DND-41 (cell line): ENCODE data around the gene HIPK1.
A peak's percentile ranks its signal among the peaks of the same experiment; 100 is the strongest.

Experiments
- ATAC-seq: fragments of 200-7000 bp; cut with Tn5 transposase; 3 replicates; pipeline ENCODE4 v1.9.1; 2021; ENCODE audit warnings: low read depth; ENCODE audit not compliant: insufficient read depth
- DNase-seq: peaks from one replicate; pipeline ENCODE4 v3.0.0-alpha.2; 2020
- H2AFZ ChIP-seq: 2 replicates; pipeline ENCODE4 v1.6.0; 2012; ENCODE audit warnings: low read depth, low read length
- H3K27ac ChIP-seq: 2 replicates; pipeline ENCODE4 v1.5.1; 2012; ENCODE audit warnings: low read length, inconsistent platforms
- H3K27me3 ChIP-seq: fragments of 200-600 bp; sonication (generic); 2 replicates; pipeline ENCODE4 v1.6.0; 2012; ENCODE audit warnings: low read length, mild to moderate bottlenecking, inconsistent platforms; ENCODE audit not compliant: insufficient read depth, poor library complexity
- H3K36me3 ChIP-seq: 2 replicates; pipeline ENCODE4 v1.5.1; 2012; ENCODE audit warnings: low read length, inconsistent platforms; ENCODE audit not compliant: insufficient read depth
- H3K4me1 ChIP-seq: 2 replicates; pipeline ENCODE4 v1.5.1; 2012; ENCODE audit warnings: mild to moderate bottlenecking, low read length; ENCODE audit not compliant: insufficient read depth
- H3K4me2 ChIP-seq: 2 replicates; pipeline ENCODE4 v1.6.0; 2012; ENCODE audit warnings: mild to moderate bottlenecking, moderate library complexity, low read length, inconsistent platforms; ENCODE audit not compliant: insufficient read depth
- H3K4me3 ChIP-seq, 2 experiments: fragments of 200-600 bp in 1 of 2; shearing (Covaris generic) in 1 of 2; 2 replicates each; pipeline ENCODE4 v1.5.1; 2012 to 2016; ENCODE audit warnings: inconsistent platforms in 2 of 2, low read length in 2 of 2, mild to moderate bottlenecking in 2 of 2, low read depth in 1 of 2, moderate library complexity in 1 of 2
- H3K79me2 ChIP-seq: 2 replicates; pipeline ENCODE4 v1.6.0; 2012; ENCODE audit warnings: low read length, inconsistent platforms; ENCODE audit not compliant: insufficient read depth
- H3K9ac ChIP-seq: 2 replicates; pipeline ENCODE4 v1.6.0; 2012; ENCODE audit warnings: low read depth, mild to moderate bottlenecking, inconsistent platforms, low read length, moderate library complexity
- H3K9me3 ChIP-seq: 2 replicates; pipeline ENCODE4 v1.5.1; 2012; ENCODE audit warnings: low read length, moderate library complexity, mild to moderate bottlenecking, inconsistent platforms; ENCODE audit not compliant: insufficient read depth, severe bottlenecking
- H4K20me1 ChIP-seq: 2 replicates; pipeline ENCODE4 v1.6.0; 2012; ENCODE audit warnings: low read length; ENCODE audit not compliant: insufficient read depth
- EZH2 ChIP-seq: IDR thresholded peaks from 3 replicates; pipeline ENCODE4 v1.6.1; 2012; ENCODE audit warnings: borderline replicate concordance, low read depth, mild to moderate bottlenecking, moderate library complexity, low read length, inconsistent platforms; ENCODE audit not compliant: severe bottlenecking
- TF ChIP-seq, protein P1 (sequence below): IDR thresholded peaks from 2 replicates; pipeline ENCODE4 v1.5.1; 2012; ENCODE audit warnings: borderline replicate concordance, low read length, moderate library complexity, mild to moderate bottlenecking; ENCODE audit not compliant: poor library complexity, severe bottlenecking; ENCODE audit errors: extremely low read depth

The HIPK1 gene

GRCh38 chr1:113963281-113963906, 34.3 kb downstream of the HIPK1 start:
- H3K27ac ChIP-seq: no peak overlapping the region

DNA sequence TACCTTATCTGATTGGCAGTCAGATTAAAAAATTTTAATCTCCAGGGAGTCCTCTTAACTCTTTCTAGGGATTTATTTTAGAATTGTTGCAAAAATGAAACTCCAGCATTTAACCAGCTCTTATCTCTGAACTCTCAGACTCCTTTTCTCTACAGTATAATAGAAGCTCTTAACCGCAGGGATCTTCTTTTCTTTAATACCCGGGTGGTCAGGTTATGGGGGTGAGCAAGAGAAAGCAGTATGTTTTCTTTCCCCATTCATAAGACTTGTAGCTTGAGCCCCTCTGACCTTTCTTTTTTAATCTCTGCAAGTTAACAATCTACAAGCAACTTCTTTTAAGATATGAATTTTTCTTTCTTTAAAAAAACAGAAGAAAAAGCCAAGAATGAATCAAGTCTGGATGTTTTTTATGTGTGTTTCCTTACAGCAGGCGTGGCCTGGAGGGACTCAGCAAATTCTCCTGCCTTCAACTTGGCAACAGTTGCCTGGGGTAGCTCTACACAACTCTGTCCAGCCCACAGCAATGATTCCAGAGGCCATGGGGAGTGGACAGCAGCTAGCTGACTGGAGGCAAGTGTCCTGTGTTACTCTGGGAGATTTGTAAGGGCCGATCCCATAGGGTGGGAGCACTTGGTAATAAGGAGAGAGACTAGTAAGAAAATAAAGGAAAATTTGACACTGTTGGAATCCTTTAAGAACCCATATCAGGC, 36.7 kb downstream of the HIPK1 start:
- no peak overlapping the region for H2AFZ ChIP-seq
- no peak overlapping the region for H3K4me3 ChIP-seq
- H3K79me2 ChIP-seq: peaks cover 3% of the 10 kb centered on the region; the same call in 1 of the 2 replicates
- peaks cover 95% of the 10 kb centered on the region for H3K36me3 ChIP-seq
- no peaks in the 10 kb centered on the region for H4K20me1 ChIP-seq
- no peaks in the 10 kb centered on the region for H3K9me3 ChIP-seq
- H3K27me3 ChIP-seq: no peaks in the 10 kb centered on the region
- H3K27ac ChIP-seq: no peak overlapping the region
- TF ChIP-seq, protein P1, sequence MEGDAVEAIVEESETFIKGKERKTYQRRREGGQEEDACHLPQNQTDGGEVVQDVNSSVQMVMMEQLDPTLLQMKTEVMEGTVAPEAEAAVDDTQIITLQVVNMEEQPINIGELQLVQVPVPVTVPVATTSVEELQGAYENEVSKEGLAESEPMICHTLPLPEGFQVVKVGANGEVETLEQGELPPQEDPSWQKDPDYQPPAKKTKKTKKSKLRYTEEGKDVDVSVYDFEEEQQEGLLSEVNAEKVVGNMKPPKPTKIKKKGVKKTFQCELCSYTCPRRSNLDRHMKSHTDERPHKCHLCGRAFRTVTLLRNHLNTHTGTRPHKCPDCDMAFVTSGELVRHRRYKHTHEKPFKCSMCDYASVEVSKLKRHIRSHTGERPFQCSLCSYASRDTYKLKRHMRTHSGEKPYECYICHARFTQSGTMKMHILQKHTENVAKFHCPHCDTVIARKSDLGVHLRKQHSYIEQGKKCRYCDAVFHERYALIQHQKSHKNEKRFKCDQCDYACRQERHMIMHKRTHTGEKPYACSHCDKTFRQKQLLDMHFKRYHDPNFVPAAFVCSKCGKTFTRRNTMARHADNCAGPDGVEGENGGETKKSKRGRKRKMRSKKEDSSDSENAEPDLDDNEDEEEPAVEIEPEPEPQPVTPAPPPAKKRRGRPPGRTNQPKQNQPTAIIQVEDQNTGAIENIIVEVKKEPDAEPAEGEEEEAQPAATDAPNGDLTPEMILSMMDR: no peak
- no peak for TF ChIP-seq EZH2
- no peak for ATAC-seq
- H3K9ac ChIP-seq: no peak overlapping the region
- no peaks in the 10 kb centered on the region for H3K4me1 ChIP-seq
- no peak for DNase-seq
- H3K4me2 ChIP-seq: no peak overlapping the region

More at GRCh38 chr1:113963281-113963906, 34.3 kb downstream of the HIPK1 start:
- Histone ChIP-seq H3K4me2 (no peak overlapping the region), H4K20me1 (no peaks in the 10 kb centered on the region), H3K4me1 (no peaks in the 10 kb centered on the region), H3K9ac (no peak overlapping the region), H3K9me3 (no peaks in the 10 kb centered on the region), H3K36me3 (peaks cover 95% of the 10 kb centered on the region), H2AFZ (no peak overlapping the region), H3K4me3 (no peak overlapping the region), H3K79me2 (peaks cover 3% of the 10 kb centered on the region; the same call in 1 of the 2 replicates), H3K27me3 (no peaks in the 10 kb centered on the region)
- ATAC-seq: no peak
- no peak for DNase-seq
- no peak for TF ChIP-seq EZH2
- TF ChIP-seq, protein P1: peak; percentile 33

DNA sequence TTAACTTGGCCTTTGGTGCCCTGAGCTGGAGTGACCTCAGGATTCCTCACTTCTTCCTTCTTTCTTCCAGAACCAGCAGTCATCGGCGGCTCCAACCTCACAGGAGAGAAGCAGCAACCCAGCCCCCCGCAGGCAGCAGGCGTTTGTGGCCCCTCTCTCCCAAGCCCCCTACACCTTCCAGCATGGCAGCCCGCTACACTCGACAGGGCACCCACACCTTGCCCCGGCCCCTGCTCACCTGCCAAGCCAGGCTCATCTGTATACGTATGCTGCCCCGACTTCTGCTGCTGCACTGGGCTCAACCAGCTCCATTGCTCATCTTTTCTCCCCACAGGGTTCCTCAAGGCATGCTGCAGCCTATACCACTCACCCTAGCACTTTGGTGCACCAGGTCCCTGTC, 43.8 kb downstream of the HIPK1 start:
- no peaks in the 10 kb centered on the region for H3K79me2 ChIP-seq
- TF ChIP-seq EZH2: no peak
- TF ChIP-seq, protein P1: no peak
- H3K27ac ChIP-seq: no peak overlapping the region
- H3K9me3 ChIP-seq: no peaks in the 10 kb centered on the region
- H3K9ac ChIP-seq: no peak overlapping the region
- H3K4me1 ChIP-seq: no peaks in the 10 kb centered on the region
- no peak overlapping the region for H2AFZ ChIP-seq
- peaks cover 74% of the 10 kb centered on the region for H3K36me3 ChIP-seq
- no peaks in the 10 kb centered on the region for H4K20me1 ChIP-seq
- H3K27me3 ChIP-seq: no peaks in the 10 kb centered on the region
- no peak for ATAC-seq
- H3K4me2 ChIP-seq: no peak overlapping the region
- no peak overlapping the region for H3K4me3 ChIP-seq
- no peak for DNase-seq
